Ascending aorta (tissue), 2 donors: ENCODE data around the gene MCC. TPM values are rescaled to one million over a fixed set of nuclear protein-coding genes. Genes with fewer than 3 reads are reported as not detected.

Experiments used
- DNase-seq, 2 donors: peaks; one replicate each; pipeline ENCODE4 v3.0.0-alpha.2; 2019; ENCODE audit warnings: low spot score in 2 of 2
- H3K27ac ChIP-seq, 2 donors: fragments of 200-600 bp; sonication (generic); one replicate each; pipeline ENCODE4 v1.5.1; 2016 to 2017; ENCODE audit warnings: mild to moderate bottlenecking in 1 of 2
- H3K27me3 ChIP-seq: fragments of 200-600 bp; sonication (generic); one replicate; pipeline ENCODE4 v1.5.1; 2017
- H3K36me3 ChIP-seq, 2 donors: fragments of 200-600 bp; sonication (generic); one replicate each; pipeline ENCODE4 v1.5.1; 2016
- H3K4me1 ChIP-seq, 2 donors: fragments of 200-600 bp; sonication (generic); one replicate each; pipeline ENCODE4 v1.5.1; 2016 to 2017; ENCODE audit warnings: mild to moderate bottlenecking in 1 of 2
- H3K4me3 ChIP-seq, 2 donors: fragments of 200-600 bp; sonication (generic); one replicate each; pipeline ENCODE4 v1.5.1; 2016 to 2017; ENCODE audit warnings: mild to moderate bottlenecking in 1 of 2
- H3K9me3 ChIP-seq, 2 donors: fragments of 200-600 bp; sonication (generic); one replicate each; pipeline ENCODE4 v1.5.1; 2016
- intact Hi-C: fragments of 100-400 bp; cut with DNase I; formaldehyde crosslinking; loops from one replicate; pipeline ENCODE4 v1.15.1; 2023
- total RNA-seq: library from RNA; depleted of rRNA; stranded (reverse); fragments of >200 nt; gene quantifications from one replicate; pipeline ENCODE4 v1.1.0, GENCODE V29; 2016
- TF ChIP-seq, protein P1 (sequence below), 3 experiments: fragments of 200-600 bp in 2 of 3; fragments of 450-650 bp in 1 of 3; sonication (generic) in 2 of 3; IDR thresholded peaks; one replicate each; pipeline ENCODE4 v1.5.1; 2016 to 2019; ENCODE audit warnings: antibody characterized with exemption in 3 of 3, mild to moderate bottlenecking in 1 of 3, moderate library complexity in 1 of 3

MCC gene
- total RNA-seq, 1 donor from 2014 or later, result 67.9 TPM

DNA sequence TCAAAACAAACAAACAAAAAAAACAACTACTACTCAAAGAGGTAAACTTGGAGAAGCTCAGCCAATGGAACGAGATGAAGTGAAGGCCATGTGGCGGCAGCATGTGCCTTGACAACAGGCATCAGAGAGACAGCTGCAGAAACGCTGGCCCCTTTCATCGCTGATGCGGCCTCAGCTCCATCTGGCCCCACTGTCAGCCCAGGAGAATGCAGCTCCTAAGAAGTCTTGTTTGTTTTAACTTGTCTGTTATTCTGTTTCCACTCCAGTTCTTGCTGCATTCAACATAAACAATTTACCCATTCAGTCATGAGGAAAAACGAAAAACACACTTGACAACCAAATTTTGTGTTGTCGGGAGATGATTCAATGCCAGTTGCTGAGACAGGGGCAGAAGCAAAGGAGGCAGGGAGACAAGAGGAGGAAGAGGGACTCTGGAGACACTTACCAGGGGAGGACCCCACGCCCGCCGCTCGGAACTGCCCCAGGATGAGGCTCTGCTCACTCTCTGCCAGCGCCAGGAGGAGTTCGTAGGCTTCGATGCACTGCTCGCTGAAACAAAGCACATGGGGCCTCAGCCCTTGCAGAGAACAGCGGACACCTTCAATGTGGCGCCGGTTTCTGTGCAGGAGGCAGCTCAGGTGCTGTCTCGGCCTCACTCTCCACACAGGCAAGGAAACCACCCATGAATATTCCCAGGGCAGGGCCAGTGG lies 420.5 kb downstream of the MCC start:
- peaks cover 0 to 8% of the 10 kb centered on the region in 2 donors for H3K36me3 ChIP-seq
- no peak overlapping the region for H3K4me3 ChIP-seq
- TF ChIP-seq, protein P1, sequence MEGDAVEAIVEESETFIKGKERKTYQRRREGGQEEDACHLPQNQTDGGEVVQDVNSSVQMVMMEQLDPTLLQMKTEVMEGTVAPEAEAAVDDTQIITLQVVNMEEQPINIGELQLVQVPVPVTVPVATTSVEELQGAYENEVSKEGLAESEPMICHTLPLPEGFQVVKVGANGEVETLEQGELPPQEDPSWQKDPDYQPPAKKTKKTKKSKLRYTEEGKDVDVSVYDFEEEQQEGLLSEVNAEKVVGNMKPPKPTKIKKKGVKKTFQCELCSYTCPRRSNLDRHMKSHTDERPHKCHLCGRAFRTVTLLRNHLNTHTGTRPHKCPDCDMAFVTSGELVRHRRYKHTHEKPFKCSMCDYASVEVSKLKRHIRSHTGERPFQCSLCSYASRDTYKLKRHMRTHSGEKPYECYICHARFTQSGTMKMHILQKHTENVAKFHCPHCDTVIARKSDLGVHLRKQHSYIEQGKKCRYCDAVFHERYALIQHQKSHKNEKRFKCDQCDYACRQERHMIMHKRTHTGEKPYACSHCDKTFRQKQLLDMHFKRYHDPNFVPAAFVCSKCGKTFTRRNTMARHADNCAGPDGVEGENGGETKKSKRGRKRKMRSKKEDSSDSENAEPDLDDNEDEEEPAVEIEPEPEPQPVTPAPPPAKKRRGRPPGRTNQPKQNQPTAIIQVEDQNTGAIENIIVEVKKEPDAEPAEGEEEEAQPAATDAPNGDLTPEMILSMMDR (IDR thresholded peaks at IDR 0.05), result no peak
- DNase-seq, result no peak
- H3K9me3 ChIP-seq, result no peaks in the 10 kb centered on the region
- H3K27me3 ChIP-seq, result no peaks in the 10 kb centered on the region
- intact Hi-C loops, result no loop called here
- no peaks in the 10 kb centered on the region for H3K4me1 ChIP-seq
- H3K27ac ChIP-seq, result no peak overlapping the region

DNA sequence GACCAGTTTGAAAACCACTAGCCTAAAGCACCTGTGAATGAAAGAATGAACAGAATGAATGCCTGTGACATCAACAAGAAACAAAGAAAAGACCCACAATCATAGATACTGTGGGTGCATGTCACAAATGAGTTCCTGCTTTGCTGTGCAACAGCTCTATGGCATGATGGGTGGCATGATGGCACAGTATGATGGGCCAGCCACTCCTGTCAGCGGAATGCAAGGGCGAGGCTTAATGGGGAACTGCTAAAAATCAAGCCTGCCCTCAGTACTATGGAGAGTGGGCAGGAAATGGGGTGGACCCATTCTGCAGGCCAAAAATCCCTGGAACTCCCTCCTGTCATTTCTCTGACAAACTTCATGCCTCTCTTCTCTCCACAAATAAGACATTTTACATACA lies 422.6 kb downstream of the MCC start:
- no peak overlapping the region for H3K27ac ChIP-seq

DNA sequence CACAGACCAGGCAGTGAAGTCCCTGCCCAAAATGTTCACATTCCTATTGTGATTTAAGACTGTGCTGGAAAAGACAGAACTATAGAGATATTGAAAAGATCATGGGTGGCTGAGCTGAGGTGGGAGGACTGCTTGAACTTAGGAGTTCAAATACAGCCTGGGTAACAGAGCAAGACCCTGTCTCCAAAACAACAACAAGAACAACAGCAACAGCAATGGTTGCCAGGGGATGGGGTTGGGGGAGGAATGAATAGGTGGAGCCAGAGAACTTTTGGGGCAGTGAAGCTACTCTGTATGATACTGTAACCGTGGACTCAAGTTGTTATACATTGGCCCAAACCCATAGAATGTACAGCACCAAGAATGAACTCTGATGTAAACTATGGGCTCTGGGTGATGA lies 423.4 kb downstream of the MCC start:
- H3K27me3 ChIP-seq, result no peaks in the 10 kb centered on the region
- TF ChIP-seq, protein P1 (IDR thresholded peaks at IDR 0.05), result no peak
- DNase-seq, result no peak
- H3K36me3 ChIP-seq, result peaks cover 0 to 6% of the 10 kb centered on the region in 2 donors
- intact Hi-C loops, result no loop called here
- no peaks in the 10 kb centered on the region for H3K4me1 ChIP-seq
- H3K4me3 ChIP-seq, result no peak overlapping the region
- H3K9me3 ChIP-seq, result no peaks in the 10 kb centered on the region
- no peak overlapping the region for H3K27ac ChIP-seq

More for the DNA sequence above, 422.6 kb downstream of the MCC start:
- DNase-seq, result no peak
- Histone ChIP-seq H3K27me3 (no peaks in the 10 kb centered on the region), H3K4me3 (no peak overlapping the region), H3K4me1 (no peaks in the 10 kb centered on the region), H3K9me3 (no peaks in the 10 kb centered on the region), H3K36me3 (peaks cover 0 to 8% of the 10 kb centered on the region in 2 donors)
- TF ChIP-seq, protein P1 (IDR thresholded peaks at IDR 0.05), result no peak
- intact Hi-C loops, result no loop called here

DNA sequence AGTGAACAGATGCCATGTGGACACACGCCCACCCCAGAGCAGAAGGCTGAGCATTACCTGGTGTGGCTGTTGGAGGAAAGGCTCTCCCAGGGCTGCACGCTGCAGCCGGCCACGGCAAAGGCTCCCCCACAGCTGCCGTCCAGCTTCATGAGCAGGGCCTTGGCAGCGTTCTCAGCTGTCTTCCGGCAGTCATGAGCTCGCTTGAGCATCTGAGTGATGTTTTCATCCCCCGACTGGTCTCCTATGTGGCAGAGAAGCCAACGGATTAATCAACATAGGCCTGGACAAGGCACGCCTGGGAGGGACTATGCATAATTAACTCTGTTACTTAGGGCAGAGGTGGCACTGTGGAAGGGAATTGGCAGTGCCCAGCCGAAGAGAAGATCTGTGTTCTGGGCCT lies 424.3 kb downstream of the MCC start:
- TF ChIP-seq, protein P1 (IDR thresholded peaks at IDR 0.05), result no peak
- Histone ChIP-seq H3K27me3 (no peaks in the 10 kb centered on the region), H3K9me3 (no peaks in the 10 kb centered on the region), H3K36me3 (peaks cover 0 to 4% of the 10 kb centered on the region in 2 donors), H3K27ac (no peak overlapping the region), H3K4me1 (no peaks in the 10 kb centered on the region), H3K4me3 (no peak overlapping the region)
- DNase-seq, result no peak
- intact Hi-C loops, result no loop called here

DNA sequence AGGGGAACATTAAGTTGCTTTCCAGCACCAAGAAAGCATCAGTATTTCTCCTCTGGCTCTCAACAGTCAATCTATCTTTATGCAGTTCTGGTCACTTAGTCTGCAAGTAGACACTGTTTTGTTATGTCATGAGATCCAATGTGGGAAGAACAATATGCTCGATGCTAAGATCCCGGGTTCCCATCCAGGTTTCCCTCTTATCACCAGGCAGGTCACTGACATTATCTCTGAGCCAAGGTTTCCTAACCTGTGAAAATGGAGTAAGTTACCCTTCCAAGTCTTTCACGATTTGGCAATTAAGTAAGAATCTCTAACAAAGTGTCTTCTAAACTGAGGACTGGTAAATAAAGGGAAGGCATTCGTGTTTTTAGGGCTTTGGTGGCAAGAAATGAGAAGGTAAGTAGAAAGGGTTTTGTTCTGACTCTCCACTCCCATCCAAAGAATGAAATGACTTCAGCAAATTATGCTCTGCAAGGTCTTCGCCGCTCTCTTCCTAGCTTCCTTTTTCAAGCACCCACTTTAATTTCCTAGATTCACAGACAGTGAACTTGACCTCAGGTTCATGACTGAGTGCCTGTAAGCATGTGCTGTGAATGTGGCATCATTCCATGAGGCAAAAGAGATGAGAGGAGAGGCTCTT lies 425.3 kb downstream of the MCC start:
- intact Hi-C loops, result no loop called here
- no peak for DNase-seq
- Histone ChIP-seq H3K36me3 (peaks cover 0 to 4% of the 10 kb centered on the region in 2 donors), H3K4me3 (no peak overlapping the region), H3K9me3 (no peaks in the 10 kb centered on the region), H3K4me1 (no peaks in the 10 kb centered on the region), H3K27me3 (no peaks in the 10 kb centered on the region), H3K27ac (no peak overlapping the region)
- TF ChIP-seq, protein P1 (IDR thresholded peaks at IDR 0.05), result no peak
